Caco-2 (cell line): ENCODE data around the gene OSBPL10. TPM values are rescaled to one million over a fixed set of nuclear protein-coding genes. Genes with fewer than 3 reads are reported as not detected.

Experiments
- BruUV-seq: library from RNA; stranded (reverse); fragments of 400-500 nt; replicated peaks from 2 replicates; lab custom pipeline; 2021; lab: Mats Ljungman, UMichigan
- CTCF ChIA-PET: fragments of 300-600 bp; sonication (Branson Sonifier 250); formaldehyde crosslinking; loops from one replicate; lab custom pipeline; 2022; ENCODE audit warnings: antibody characterized with exemption; lab: Charles Lee
- POLR2A ChIA-PET: fragments of 300-600 bp; sonication (Branson Sonifier 250); formaldehyde crosslinking; loops from one replicate; lab custom pipeline; 2022; ENCODE audit warnings: antibody characterized with exemption; lab: Charles Lee
- DNase-seq, 2 experiments: peaks; one replicate each; pipeline versions ENCODE4 v3.0.0 to v3.0.0-alpha.2; 2020 to 2022
- H3K27me3 ChIP-seq: replicated peaks from 2 replicates; pipeline ENCODE4 v1.6.0; 2011; ENCODE audit warnings: low read length; ENCODE audit not compliant: control insufficient read depth, insufficient read depth
- H3K36me3 ChIP-seq: 2 replicates; pipeline ENCODE4 v1.5.1; 2011; ENCODE audit warnings: low read length; ENCODE audit not compliant: control insufficient read depth, insufficient read depth
- H3K4me1 ChIP-seq: fragments of 250-450 bp; sonication (Bioruptor Pico); 2 replicates; pipeline ENCODE4 v1.5.1; 2020; ENCODE audit warnings: mild to moderate bottlenecking
- H3K4me3 ChIP-seq: 2 replicates; pipeline ENCODE4 v1.5.1; 2011; ENCODE audit warnings: low read depth, mild to moderate bottlenecking, control low read depth, low read length
- H3K9me3 ChIP-seq: fragments of 250-450 bp; sonication (Bioruptor Pico); 2 replicates; pipeline ENCODE4 v1.5.1; 2020; ENCODE audit warnings: mild to moderate bottlenecking, moderate library complexity
- H3K27ac Mint-ChIP-seq: one replicate; pipeline ENCODE4 v1.8.0; 2022; ENCODE audit warnings: mixed read lengths; ENCODE audit not compliant: unreplicated experiment
- H3K27me3 Mint-ChIP-seq: one replicate; pipeline ENCODE4 v1.8.0; 2022; ENCODE audit warnings: mixed read lengths; ENCODE audit not compliant: insufficient read depth, unreplicated experiment
- H3K36me3 Mint-ChIP-seq: one replicate; pipeline ENCODE4 v1.8.0; 2022; ENCODE audit warnings: mild to moderate bottlenecking, mixed read lengths; ENCODE audit not compliant: insufficient read depth, unreplicated experiment
- H3K4me1 Mint-ChIP-seq: one replicate; pipeline ENCODE4 v1.8.0; 2022; ENCODE audit warnings: low read depth, mixed read lengths; ENCODE audit not compliant: unreplicated experiment
- H3K4me3 Mint-ChIP-seq: one replicate; pipeline ENCODE4 v1.8.0; 2022; ENCODE audit warnings: mild to moderate bottlenecking, moderate library complexity, mixed read lengths; ENCODE audit not compliant: unreplicated experiment
- H3K9me3 Mint-ChIP-seq: one replicate; pipeline ENCODE4 v1.8.0; 2022; ENCODE audit warnings: mixed read lengths; ENCODE audit not compliant: unreplicated experiment
- CTCF ChIP-seq, 2 experiments: fragments of 200-600 bp in 1 of 2; IDR thresholded peaks; 1 replicate in 1 of 2; 2 replicates in 1 of 2; pipeline versions ENCODE4 v1.5.1 to v1.8.0; 2011 to 2022; ENCODE audit warnings: antibody characterized with exemption in 1 of 2, control low read depth in 1 of 2, inconsistent platforms in 1 of 2, low read depth in 1 of 2, low read length in 1 of 2, mild to moderate bottlenecking in 1 of 2, moderate library complexity in 1 of 2; ENCODE audit not compliant: insufficient read depth in 1 of 2, severe bottlenecking in 1 of 2, unreplicated experiment in 1 of 2
- intact Hi-C: fragments of 100-400 bp; cut with micrococcal nuclease; formaldehyde crosslinking; loops from one replicate; pipeline ENCODE4 v1.10.0; 2022; ENCODE audit not compliant: unreplicated experiment
- total RNA-seq: library from RNA; stranded (reverse); gene quantifications from 2 replicates; pipeline ENCODE4 v1.2.3, GENCODE V29; 2022

Gene OSBPL10
- total RNA-seq, 1 experiment from 2014 or later, result 71.2 TPM

- no peaks in the 10 kb centered on the region for H3K27me3 Mint-ChIP-seq
- H3K4me1 Mint-ChIP-seq, result peaks cover 4% of the 10 kb centered on the region
- Histone ChIP-seq H3K9me3 (no peaks in the 10 kb centered on the region), H3K4me1 (no peaks in the 10 kb centered on the region), H3K36me3 (no peaks in the 10 kb centered on the region), H3K27me3 (no peaks in the 10 kb centered on the region), H3K4me3 (no peak overlapping the region)
- peaks cover 11% of the 10 kb centered on the region for H3K36me3 Mint-ChIP-seq
- intact Hi-C loops, result no loop called here
- no peak for DNase-seq
- no TSS peak for BruUV-seq
- no peaks in the 10 kb centered on the region for H3K9me3 Mint-ChIP-seq
- H3K27ac Mint-ChIP-seq, result no peak overlapping the region
- ChIA-PET POLR2A (no interaction called here), CTCF (no interaction called here)
- H3K4me3 Mint-ChIP-seq, result no peak overlapping the region
- TF ChIP-seq CTCF (IDR thresholded peaks at IDR 0.05; ENCODE audit: insufficient read depth in 1 of 2, low read depth in 1 of 2, low read length in 1 of 2, severe bottlenecking in 1 of 2, unreplicated experiment in 1 of 2), result no peak
These were observed 152.1 kb downstream of the OSBPL10 start for GRCh38 chr3:31829010-31829409.

DNA sequence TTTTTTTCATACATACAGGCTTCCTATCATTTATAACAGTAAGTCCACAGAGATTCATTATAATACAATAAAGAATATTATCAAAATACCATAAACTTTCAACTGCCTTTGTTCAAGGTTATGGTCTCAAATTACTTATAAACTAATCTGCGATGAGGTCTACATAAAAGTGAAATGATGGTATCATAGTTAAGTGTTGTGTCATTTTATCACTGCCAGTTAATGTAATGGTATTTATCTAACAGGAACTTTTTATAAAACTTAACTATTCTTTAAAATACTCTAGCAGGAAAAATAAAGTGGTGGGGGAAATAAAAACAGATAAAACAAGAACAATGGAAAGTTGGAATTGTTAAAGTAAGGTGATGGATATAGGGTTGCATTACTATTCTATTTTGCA lies 153.1 kb downstream of the OSBPL10 start:
- ChIA-PET CTCF (no interaction called here), POLR2A (no interaction called here)
- no peak overlapping the region for H3K27ac Mint-ChIP-seq
- no peaks in the 10 kb centered on the region for H3K9me3 ChIP-seq
- no peak for DNase-seq
- H3K4me3 Mint-ChIP-seq, result no peak overlapping the region
- H3K4me3 ChIP-seq, result no peak overlapping the region
- peaks cover 4% of the 10 kb centered on the region for H3K4me1 Mint-ChIP-seq
- TF ChIP-seq CTCF (IDR thresholded peaks at IDR 0.05; ENCODE audit: insufficient read depth in 1 of 2, low read depth in 1 of 2, low read length in 1 of 2, severe bottlenecking in 1 of 2, unreplicated experiment in 1 of 2), result no peak
- no peaks in the 10 kb centered on the region for H3K4me1 ChIP-seq
- no TSS peak for BruUV-seq
- no peaks in the 10 kb centered on the region for H3K9me3 Mint-ChIP-seq
- intact Hi-C loops, result no loop called here
- H3K27me3 ChIP-seq, result no peaks in the 10 kb centered on the region
- no peaks in the 10 kb centered on the region for H3K27me3 Mint-ChIP-seq
- H3K36me3 ChIP-seq, result no peaks in the 10 kb centered on the region
- peaks cover 11% of the 10 kb centered on the region for H3K36me3 Mint-ChIP-seq

- no peaks in the 10 kb centered on the region for H3K27me3 Mint-ChIP-seq
- intact Hi-C loops, result no loop called here
- ChIA-PET CTCF (no interaction called here), POLR2A (no interaction called here)
- Histone ChIP-seq H3K27me3 (no peaks in the 10 kb centered on the region), H3K4me3 (no peak overlapping the region), H3K36me3 (no peaks in the 10 kb centered on the region), H3K9me3 (no peaks in the 10 kb centered on the region), H3K4me1 (no peaks in the 10 kb centered on the region)
- DNase-seq, result no peak
- H3K27ac Mint-ChIP-seq, result no peak overlapping the region
- peaks cover 16% of the 10 kb centered on the region for H3K36me3 Mint-ChIP-seq
- no peaks in the 10 kb centered on the region for H3K9me3 Mint-ChIP-seq
- no TSS peak for BruUV-seq
- no peaks in the 10 kb centered on the region for H3K4me1 Mint-ChIP-seq
- no peak for TF ChIP-seq CTCF (IDR thresholded peaks at IDR 0.05; ENCODE audit: insufficient read depth in 1 of 2, low read depth in 1 of 2, low read length in 1 of 2, severe bottlenecking in 1 of 2, unreplicated experiment in 1 of 2)
- no peak overlapping the region for H3K4me3 Mint-ChIP-seq
These were observed 157.9 kb downstream of the OSBPL10 start for GRCh38 chr3:31823184-31823583.
